HG02610 (cell line): ENCODE measurements around the gene SPTB.

Source experiments
- ATAC-seq: cut with Tn5 transposase; IDR thresholded peaks from one replicate; pipeline ENCODE4 v1.9.1; 2021; ENCODE audit warnings: mild to moderate bottlenecking, moderate library complexity; ENCODE audit not compliant: unreplicated experiment

Gene SPTB

DNA sequence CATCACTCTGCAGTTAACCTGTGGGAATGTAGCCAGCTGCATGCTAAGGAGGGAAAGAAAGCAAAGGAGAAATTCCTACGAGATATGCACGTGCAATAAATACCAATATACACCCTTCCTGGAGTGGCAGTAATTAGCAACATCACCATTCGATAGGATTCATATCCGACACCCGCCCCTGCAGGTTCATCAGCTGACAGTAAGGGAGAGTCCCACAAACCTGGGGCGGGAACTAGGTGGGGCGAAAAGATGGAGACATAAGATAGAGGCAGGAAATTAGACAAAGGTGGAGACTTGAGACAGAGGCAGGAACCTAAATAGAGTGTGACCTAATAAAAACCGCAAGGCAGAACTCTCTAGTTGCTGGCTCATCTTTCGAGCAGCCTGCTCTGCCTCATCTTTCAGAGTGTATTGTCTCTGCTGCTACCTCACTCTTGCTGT is 123.9 kb downstream of the SPTB start:
- ATAC-seq: no peak

DNA sequence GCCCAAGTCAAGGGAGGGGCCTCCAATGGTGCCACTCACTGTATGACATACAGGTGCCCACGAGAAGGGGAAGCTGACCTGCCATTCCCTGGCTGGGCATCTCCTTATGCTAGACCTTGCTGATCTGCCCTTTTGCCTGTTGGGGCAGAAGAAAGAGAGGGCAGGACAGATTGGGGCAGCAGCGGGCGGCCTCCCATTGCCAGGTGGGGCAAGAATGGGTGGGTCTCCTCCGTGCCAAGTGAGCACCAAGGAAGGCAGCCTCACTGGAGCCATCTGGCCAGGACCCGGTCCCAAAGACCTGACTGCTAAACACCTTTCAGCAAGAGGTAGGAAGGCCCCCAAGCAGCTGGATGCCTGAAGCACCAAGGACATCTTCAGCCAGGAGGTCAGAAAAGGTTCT is 125.0 kb downstream of the SPTB start:
- no peak for ATAC-seq

DNA sequence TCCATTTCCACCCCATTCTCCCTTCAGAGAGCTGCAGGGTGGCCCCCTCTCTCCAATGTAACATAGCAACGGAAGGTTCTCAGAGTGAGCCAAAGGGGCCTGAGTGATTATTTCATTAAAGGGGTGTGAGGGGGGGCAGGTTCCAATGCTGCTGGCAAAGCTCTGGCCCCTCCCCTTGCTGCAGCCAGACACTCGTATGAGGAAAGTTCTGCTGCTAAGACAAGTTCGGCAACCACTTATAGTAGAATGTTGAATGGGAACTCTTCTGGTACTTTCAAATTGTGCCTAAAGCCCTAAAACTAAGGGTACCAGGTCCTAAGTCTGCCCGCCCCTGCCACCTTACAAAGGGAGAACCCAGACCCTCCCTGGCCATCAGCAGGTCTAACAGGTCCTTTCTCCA is 125.7 kb downstream of the SPTB start:
- ATAC-seq: no peak

DNA sequence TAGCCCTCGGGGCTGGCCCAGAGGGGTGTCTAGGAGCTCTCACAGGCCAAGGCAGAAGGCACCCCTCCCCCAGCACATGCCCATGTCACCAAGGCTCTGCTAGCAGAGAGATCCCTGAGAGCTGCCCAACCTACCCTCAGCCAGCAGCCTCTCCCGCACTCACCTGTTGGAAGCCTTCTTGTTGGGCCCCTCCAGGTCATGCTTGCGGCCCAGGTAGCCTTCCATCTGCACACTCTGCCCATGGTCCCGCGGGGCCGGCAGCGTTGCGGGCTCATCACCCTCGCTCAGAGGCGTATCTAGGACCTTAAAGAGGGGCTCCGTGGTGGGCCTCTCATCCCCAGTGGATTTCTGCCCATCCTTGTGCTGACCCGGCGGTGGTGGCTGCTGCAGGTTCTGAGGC is 126.3 kb downstream of the SPTB start:
- ATAC-seq: no peak

DNA sequence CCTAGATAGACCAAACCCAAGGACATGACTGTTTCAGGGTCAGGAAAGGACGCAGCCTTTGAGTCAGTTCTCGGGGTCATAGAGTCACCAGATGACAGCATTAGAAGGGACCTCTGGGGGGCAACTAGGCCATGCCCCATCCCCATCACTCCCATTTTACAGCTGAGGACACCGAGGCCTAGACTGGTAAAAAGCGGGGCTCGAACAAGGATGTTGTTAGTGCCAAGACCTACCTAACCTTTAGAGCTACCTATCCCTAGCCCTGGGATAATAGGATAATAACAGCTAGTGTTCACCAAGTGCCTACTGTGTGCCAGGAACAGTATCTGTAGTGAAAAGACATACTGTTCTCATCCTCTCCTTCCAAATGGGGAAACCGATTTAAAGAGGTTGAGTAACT is 126.8 kb downstream of the SPTB start:
- ATAC-seq: no peak

DNA sequence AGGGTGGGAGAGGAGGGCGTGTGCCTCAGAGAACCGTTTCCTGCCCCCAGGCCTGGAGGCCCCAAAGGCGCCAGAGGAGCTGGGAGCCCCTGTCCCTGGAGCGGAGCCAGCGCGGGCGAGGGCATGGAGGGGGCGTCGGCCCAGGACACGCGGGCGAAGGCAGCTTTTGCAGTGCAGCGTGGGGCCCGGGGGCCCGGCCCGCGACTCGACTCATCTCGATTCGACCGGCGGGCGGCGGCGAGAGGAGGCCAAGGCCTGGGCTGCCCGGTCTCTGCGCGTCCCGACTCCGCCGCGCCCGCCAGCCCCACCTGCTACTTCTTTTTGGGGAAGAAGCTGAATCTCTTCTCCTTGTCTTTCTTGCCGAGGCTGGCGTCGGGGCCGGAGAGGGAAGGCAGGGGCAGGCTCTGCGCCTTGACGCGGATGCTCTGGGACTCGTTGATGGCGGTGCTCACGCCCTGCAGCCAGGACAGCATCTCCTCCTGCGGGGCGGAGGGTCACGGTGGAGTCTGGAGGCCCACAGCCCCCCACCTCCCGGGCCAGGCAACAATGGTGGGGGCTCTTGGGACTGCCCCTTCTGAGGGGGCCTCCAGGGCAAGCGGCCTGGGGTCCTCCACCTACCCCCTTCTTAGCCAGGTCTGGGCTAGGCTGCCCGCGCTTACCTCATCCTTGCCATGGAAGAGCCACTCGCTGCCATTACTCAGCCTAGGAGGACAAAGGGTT is 130.6 kb downstream of the SPTB start:
- ATAC-seq: no peak

DNA sequence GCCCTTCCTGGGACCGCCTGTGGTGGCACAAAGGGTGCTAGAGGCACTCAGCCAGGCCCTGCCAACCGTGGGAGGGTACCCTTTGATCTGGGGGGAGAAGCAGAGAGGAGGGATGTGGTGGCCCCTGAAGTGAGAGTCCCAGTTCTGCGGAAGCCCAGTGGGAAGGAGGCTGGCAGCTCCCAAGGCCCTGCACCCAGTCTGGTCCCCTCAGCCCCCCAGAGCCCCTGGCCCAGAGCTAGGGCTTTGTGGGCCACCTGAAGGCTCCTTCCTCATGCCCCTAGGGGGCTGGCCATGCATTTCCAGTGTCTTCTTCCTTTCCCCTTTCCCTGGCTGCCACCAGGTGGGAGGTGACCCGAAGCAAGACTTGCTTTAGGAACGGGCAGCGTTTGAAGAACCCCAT is 131.2 kb downstream of the SPTB start:
- ATAC-seq: no peak

DNA sequence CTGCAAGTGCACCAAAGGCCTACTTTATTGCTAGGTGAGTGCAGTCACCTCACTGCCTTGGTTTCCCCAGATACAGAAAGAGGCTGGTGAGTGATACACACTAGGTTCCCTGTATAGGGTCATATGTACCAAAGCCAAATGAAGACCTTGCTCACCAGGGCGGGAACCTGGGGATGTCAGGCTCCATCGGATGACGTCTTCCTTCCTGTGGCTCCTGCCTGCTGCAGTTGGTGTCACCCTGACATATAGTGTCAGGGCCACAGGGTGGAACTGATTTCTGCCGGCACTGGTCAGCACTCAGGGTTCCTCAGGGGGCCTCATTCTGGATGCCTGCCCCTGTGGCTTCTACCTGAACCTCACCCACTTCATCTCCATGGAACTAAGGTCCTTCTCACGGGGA is 132.4 kb downstream of the SPTB start:
- ATAC-seq: no peak

DNA sequence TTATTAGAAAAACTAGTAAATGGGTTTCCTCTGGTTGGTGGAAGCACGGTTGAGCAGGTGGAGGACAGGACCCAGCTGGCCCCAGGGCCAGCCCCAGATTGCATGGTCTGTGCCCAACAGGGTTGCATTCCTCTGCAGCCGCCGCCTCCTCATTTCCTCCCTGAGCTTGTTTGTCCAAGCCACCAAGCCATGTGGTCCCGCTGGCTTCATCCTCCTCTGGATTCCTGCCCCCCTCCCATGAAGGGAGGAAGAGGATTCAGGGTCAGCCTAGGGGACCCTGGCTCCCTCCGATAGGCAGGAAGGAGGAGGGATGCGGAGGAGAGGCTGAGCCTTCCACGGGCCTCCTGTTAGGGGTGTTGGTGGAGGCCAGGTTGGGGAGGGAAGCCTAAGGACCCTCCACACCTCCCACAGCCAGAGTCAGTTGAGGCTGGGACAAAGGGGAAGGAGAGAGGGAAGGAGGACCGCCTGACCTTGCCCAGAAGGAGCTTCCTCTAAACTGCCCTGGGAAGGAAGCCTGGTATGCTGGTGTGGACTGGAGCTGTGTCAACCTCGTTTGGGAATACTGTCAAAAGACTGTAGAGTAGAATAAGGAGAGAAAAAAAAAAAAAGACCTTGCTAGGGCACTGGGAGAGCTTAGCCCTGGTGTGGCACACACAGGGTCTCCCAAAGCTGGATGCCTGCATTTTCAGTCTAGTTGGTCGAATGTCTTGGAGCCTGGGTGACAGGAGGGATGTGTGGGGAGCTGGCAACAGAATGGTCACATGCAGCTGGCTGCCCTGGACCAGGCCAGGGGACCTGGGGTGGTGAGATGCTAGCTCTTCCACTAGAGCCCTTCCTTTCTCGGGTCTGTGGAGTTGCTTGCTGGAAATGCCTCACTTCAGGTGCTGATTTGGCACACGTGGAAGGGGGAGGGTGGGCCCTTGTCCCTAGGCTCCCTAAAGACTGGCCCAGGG is 133.1 kb downstream of the SPTB start:
- no peak for ATAC-seq

DNA sequence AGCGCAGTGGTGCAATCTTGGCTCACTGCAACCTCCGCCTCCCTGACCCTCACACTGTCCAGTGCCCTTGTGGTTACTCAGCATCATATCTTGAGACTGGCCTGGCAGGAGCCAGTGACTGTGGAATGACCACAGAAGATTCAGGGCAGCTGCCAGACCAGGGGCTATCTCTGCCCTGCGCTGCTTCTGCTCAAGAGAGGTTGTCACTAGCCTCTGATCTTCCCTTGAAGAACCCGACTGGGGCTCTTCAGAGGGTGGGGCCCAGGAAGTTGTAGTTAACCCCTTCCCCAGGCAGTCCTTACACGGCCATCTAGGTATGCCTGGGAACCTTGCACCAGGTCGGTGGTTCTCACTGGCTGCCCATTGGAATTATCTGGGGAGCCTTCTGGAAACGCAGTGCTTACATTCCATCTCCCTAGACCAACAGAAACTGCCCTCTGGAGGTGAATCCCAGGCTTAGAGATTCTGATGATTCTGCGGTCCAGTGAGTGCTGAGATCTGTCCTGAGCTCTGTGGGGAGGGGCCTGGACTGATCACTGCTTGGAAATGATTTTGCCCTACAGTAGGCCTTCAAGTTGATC is 134.1 kb downstream of the SPTB start:
- no peak for ATAC-seq

DNA sequence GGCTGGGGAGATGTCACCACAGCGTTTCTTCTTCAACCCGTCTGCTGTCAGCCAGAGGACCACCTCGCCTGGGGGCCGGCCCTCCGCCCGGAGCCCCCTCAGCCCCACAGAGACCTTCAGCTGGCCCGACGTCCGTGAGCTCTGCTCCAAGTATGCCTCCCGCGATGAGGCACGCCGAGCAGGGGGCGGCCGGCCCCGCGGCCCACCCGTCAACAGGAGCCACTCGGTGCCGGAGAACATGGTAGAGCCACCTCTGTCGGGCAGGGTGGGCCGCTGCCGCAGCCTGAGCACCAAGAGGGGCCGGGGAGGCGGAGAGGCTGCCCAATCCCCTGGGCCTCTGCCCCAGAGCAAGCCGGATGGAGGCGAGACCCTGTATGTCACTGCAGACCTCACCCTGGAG is 136.6 kb downstream of the SPTB start:
- no peak for ATAC-seq

DNA sequence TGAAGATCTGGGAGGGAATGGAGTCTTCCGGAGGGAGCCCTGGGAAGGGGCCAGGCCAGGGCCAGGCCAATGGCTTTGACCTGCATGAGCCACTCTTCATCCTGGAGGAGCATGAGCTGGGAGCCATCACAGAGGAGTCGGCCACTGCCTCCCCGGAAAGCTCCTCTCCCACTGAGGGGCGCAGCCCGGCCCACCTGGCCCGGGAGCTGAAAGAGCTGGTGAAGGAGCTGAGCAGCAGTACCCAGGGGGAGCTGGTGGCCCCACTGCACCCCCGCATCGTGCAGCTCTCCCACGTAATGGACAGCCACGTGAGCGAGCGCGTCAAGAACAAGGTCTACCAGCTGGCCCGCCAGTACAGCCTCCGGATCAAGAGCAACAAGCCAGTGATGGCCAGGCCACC is 137.7 kb downstream of the SPTB start:
- no peak for ATAC-seq

DNA sequence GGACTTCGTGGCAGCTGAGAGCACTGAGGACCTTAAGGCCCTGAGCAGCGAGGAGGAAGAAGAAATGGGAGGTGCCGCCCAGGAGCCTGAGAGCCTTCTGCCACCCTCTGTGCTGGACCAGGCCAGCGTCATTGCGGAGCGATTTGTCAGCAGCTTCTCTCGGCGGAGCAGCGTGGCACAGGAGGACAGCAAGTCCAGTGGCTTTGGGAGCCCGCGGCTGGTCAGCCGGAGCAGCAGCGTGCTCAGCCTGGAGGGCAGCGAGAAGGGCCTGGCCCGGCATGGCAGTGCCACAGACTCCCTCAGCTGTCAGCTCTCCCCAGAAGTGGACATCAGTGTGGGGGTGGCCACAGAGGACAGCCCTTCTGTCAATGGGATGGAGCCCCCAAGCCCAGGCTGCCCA is 138.5 kb downstream of the SPTB start:
- ATAC-seq: no peak

DNA sequence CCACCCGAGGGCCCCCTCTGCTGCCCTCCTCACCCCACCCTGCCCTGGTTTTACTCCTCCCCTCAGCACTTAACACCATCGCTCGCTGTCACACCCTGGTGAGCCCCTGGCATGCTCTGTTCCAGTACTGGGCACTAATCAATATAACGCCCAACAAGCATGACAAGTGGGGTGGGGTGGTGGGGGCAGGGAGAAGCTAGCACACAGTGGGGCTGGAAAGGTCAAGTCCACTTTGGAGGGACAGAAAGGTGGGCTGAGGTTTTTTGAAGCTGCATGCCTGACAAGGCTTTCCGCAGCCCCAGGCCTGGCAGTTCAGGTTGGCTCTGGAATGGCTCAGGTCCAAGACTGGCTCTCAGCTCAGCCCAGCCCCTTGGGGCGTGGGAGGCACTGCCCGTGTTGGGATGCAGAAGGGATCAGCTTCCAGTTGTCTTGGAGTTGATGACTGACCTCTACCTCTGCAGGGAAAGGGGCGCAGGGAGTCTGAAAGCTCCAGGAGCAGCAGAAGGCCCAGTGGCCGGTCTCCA is 141.4 kb downstream of the SPTB start:
- ATAC-seq: no peak

DNA sequence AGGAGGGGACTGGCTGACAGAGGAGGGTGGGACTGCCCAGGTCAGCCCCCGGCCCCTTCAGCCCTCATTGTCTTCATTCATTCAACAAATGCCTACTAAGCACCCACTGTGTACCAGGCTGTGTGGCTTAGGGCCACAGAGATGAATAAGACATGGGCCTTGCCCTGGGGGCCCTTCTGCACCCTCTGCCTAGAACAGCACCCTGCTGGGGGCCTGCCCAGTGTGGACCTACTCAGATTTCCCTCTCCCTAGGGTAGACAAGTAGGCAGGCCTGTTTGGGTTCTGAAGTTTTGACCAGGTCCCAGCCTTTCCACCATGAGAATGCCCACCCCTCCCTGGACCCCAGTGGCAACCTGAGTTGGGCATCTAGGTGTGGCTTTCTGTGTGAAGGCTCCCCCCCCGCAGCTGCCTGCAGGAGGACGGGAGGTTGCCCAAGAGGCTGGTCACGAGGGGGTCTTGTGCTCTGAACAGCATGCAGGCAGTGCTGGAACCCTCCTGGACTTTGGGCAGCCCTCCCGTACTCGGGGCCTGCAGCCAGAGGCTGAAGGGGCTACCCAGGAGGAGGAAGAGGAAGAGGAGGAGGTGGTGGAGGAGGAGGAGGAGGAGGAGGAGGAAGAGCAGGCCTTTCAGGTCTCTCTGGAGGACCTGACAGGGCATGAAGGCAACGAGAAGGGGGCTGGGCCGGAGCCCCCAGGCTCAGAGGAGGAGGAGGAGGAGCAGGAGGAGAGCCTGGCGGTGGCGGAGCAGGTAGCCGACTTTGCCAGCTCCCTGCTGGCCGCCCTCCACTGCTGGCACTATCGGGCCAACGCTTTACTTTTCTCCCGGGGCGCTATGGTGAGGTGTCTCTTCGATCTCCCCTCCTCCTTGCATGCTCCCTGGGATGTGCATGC is 142.1 kb downstream of the SPTB start:
- ATAC-seq: no peak

DNA sequence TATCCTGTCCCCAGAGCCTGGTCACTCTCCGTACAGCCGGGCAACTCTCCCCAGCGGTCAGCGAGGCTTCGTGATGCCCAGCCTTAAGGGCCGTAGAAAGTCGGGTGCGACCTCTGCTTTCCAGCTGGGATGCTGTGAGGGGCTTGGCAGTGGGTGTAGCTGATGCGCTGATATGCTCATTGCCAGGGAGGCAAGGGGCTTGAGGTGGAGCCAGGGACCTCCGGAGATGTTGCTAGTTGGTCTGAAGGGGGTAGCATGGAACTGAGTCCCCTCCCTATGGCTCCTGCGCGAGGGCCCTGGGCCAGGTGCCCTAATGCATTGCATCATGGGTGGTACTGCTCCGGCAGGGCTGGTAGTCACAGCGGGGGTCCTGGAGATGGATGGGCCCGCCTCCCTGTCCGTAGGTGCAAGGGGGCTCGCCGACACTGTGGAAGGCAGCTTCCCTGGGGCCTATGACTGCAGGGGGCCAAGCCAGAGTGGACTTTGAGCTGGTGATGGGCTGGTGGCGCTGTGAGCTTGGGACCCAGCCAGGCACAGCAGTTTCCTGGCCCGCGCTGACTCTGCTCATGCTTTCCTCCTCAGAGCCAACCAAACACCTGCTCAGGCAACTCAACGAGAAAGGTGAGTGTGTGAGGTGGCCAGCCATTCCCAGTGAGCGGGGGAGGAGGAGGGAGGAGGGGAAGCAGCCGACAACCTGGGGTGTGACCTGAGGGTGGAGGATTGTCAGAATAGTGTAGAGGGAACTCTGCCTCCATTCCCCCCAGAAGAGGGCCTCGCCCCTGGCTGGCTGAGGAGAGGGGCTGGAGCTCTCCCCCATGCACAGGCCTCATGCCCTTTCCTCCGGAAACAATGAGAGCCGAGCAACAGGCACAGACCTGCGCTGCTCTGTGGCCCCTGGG is 143.2 kb downstream of the SPTB start:
- no peak for ATAC-seq

DNA sequence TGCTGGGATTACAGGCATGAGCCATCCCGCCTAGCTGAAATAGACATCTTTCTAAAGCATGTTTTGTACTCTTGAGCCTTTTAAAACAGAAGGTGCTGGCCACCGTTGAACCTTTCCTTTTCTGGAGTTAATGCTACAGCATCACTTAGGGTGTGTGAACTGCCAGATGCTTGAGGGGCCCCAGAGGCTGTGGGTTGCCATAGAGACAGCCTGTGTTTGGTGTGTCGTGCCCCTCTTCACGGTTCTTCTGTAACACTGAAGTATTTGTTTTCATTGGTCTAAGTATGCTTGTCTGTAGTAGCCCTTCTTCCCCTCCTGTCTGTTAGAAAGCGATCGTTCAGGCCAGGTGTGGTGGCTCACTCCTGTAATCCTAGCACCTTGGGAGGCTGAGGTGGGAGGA is 144.7 kb downstream of the SPTB start:
- no peak for ATAC-seq

DNA sequence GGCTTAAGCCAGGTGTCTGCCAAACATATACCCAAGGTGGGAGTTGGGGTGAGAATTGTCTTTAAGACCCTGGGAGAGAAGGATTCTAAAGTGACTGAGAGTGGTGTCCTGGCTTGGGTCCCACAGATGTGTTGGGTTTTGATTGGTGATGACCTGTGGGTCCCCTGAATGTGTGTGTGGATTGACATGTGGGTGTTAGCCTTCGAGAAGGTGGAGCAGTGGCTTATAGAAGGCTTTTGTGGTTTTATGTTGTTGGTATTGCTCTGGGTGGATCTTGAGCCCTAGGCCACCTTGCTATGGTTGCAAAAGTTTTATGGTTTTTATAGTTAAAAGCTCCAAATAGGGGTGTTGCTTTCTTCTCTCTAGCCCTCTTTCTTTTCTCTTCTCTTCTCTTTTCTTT is 145.8 kb downstream of the SPTB start:
- no peak for ATAC-seq

DNA sequence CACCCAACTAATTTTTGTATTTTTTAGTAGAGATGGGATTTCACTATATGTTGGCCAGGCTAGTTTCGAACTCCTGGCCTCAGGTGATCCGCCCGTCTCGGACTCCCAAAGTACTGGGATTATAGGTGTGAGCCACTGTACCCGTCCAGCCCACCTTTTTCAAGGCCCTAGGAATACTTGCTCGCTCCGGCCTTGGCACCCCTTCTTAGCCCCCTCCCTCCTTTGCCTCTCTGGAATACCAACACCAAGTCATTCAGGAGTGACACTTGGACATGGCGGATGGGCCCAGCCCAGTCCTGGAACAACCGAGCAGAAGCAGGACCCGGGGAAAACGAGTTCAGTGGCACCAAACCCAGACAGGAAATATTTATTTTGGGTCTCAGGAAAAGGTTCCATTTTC is 146.4 kb downstream of the SPTB start:
- no peak for ATAC-seq
